Hematopoietic multipotent progenitor cell treated with erythropoietin and hydrocortisone succinate and interleukin-3 and kit ligand, for 4 days (in vitro differentiated cells): ENCODE results near the gene ATP8B4.

Experiments used
- DNase-seq: peaks from one replicate; pipeline ENCODE4 v3.0.0-alpha.2; 2015

Gene ATP8B4

GRCh38 chr15:50059883-50060282 lies 59.1 kb downstream of the ATP8B4 start:
- no peak for DNase-seq

GRCh38 chr15:50059203-50059772 lies 59.7 kb downstream of the ATP8B4 start:
- DNase-seq, result no peak

DNA sequence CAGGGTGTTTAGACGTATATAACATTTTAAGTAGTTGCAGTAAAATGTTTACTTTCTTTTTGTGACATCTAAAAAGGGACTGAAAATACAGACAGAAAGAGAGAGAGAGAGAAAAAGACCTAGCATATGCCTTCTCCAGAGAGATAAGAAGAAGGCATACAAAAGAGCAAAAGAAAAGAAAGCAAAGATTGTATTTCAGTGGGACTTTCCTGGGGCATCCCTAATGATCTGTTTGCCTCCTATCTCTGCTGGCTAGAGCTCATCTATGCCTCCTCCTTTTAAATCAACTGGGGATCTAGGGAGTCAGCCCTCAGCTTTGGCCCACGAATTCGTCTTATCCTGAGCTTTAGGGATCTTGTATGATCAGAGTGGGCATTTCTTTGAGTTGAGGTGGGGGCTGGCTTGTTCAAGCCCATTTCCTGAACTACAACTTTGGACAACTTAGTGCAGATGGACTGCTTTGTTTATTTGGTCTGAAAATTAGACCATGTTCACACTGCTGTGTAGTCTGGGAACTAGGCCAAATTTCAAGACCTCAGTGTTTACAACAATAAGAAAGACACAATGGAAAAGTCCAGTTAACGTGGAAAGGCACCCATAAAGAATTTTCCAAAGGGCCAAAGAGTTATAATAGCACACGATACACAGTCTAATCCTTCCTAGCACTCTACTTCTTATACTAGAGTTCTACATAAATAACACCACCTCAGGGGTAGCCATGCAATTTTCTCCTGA lies 61.0 kb downstream of the ATP8B4 start:
- peak; percentile 11 for DNase-seq

DNA sequence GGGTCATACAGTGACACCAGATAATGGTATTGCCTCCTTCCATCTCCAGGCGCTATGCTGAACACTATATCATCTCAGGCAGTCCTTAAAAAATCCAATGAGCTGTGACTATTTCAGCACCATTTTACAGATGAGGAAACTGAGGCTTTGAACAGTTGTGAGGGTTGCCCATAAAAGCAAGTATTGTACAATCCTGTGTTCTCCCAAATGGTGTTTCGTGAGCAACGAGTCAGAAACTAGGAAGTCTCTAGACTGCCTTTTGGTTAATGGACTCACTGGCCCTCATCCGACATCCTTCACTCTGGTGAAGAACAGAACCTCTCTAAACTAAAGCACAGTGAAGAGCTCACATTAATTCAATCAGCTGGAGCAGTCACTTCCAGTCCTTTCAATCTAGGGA lies 61.8 kb downstream of the ATP8B4 start:
- DNase-seq, result no peak

GRCh38 chr15:50055750-50056157 lies 63.3 kb downstream of the ATP8B4 start:
- DNase-seq, result peak; percentile 88

- peak; percentile 83 for DNase-seq
Measured at GRCh38 chr15:50055332-50055731, 63.7 kb downstream of the ATP8B4 start.

DNA sequence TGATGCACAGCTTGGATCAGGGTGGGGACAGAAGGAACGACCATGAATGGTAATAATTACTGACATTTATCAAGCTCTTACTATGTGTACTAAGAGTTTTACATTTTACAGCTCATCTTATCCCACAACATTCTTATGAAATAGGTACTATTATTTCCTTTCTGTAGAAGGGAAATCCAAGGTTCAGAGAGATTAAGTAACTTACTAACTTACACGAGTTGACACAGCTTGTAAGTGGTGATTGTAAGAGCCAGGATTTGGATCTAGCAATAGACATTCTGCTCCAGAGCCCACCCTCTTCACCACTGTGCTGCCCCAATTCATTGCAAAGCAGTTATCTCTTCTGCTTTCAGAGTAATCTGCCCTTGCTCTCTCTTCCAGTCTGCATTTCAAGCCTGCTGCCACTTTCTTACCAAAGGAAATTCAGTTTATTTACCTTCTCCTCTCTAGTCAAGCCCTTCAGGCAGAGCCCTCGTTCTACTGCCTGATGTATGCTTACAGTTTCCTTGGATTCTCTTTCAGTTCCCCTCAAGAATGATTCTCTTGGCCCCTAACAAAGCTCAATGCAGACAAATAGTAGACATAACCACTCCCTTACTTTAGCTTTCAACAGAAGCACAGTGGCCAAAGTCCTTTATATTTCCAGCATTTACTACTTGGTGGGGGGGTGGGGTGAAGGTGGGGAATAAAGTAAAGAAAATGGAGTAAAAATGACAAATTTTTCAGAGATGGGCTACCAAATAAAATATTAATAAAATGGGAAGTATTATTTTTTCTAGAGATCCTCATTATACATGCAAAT lies 65.8 kb downstream of the ATP8B4 start:
- peak; percentile 25 for DNase-seq

- DNase-seq, result peak; percentile 79
Measured at GRCh38 chr15:50051811-50052419, 67.1 kb downstream of the ATP8B4 start.

DNA sequence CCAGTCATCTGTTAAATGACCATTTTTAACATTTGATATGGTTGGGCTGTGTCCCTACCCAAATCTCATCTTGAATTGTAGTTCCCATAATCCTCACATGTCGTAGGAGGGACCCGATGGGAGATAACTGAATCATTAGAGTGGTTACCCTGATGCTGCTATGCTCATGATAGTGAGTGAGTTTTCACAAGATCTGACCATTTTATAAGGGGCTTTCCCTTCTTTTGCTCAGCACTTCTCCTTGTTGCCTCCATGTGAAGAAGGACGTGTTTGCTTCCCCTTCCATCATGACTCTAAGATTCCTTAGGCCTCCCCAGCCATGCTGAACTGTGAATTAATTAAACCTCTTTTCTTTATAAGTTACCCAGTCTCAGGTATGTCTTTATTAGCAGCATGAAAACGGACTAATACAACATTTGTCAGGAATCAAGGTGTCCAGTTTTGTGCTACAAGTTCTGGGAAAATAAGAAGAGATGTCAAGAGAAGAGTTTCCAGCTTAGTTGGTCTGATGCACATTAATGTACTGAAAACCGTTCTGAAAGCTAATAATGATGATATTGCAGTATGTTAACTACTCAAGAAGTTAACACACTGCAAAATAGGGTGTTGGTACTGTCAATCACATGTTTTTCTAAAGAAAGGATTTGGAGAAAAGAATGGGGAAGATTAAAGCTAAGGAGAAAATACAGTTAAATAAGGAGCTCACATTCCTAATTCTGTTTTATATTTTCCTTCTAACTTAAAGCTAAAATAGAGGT lies 67.9 kb downstream of the ATP8B4 start:
- DNase-seq, result no peak

- DNase-seq, result no peak
Measured at GRCh38 chr15:50049871-50050270, 69.2 kb downstream of the ATP8B4 start.

- DNase-seq, result no peak
Measured at GRCh38 chr15:50046867-50047266, 72.2 kb downstream of the ATP8B4 start.

DNA sequence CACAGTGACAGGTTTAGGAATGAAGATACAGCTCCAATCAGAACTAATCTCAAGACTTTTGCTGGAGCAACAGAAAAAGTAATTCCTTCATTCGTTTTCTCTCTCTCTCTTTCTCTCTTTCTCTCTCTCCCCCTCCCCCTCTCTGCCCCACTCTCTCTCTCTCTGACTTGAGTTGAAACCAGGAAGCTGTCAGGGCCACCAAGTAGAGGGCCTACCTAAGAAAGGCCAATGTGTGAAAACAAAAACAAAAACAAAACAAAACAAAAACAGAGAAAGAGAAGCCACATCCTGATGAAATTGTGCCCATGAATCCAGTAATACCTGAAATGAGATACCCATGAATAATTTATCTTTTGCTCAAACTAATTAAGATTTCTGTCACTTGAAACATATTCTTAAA lies 72.9 kb downstream of the ATP8B4 start:
- no peak for DNase-seq

GRCh38 chr15:50044904-50045303 lies 74.1 kb downstream of the ATP8B4 start:
- no peak for DNase-seq

DNA sequence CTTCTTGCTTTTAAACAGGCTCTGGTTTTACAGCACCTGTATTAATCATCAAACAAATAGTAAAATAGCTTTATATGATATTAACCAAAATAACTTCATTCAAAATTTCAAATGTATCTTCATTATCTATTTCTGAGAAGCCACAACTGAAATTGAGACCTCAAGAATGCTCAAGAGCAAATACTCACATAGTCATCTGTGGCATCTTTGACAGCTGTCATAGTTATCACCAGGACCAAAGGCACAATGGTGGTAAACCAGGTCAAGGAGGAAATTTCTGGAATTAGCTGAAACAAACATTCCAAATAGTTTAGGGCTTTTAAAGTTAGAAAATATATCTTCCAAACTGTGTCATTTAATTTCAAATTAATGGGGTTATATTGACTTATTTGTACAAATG lies 74.6 kb downstream of the ATP8B4 start:
- DNase-seq, result no peak

- no peak for DNase-seq
Measured at GRCh38 chr15:50042775-50043174, 76.3 kb downstream of the ATP8B4 start.

- no peak for DNase-seq
Measured at GRCh38 chr15:50030456-50030855, 88.6 kb downstream of the ATP8B4 start.

DNA sequence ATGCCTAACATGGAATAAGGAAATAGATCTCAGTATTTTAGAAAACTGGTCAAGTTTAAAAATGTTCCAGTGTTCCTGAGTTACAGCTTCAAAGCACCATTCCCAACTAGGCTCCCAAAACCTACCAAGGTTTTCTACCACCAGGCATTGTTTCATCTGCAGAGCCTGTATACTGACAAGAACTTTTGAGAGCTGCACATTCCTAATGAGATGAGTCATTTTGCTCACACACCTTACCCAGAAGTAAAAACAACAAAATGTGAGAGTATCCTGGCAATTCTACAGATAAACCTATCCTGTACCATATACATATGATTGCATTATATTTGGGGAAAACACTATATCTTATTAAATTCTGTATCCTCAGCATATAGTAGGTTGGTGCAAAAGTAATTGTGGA lies 90.7 kb downstream of the ATP8B4 start:
- DNase-seq, result no peak

GRCh38 chr15:50024281-50024680 lies 94.8 kb downstream of the ATP8B4 start:
- DNase-seq, result no peak

- DNase-seq, result no peak
Measured at GRCh38 chr15:50018491-50018890, 100.5 kb downstream of the ATP8B4 start.

DNA sequence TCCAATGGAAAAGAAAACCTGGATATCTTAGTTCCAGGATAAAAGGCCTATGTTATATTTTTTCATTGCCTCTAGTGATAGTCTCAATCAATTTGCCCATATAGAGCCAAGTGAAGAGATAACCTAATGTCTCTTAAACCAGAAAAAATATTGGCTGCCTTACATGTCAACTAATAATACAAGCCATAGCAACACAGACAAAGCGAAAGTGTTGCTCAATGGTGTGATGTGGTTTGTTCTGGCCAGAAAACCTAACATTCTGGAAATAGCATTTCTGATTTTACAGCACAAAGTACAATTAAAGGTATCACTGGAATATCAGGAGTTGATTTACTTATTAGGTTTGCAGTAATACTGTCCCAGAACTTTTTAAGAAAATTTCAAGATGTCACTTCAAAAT lies 101.5 kb downstream of the ATP8B4 start:
- no peak for DNase-seq

DNA sequence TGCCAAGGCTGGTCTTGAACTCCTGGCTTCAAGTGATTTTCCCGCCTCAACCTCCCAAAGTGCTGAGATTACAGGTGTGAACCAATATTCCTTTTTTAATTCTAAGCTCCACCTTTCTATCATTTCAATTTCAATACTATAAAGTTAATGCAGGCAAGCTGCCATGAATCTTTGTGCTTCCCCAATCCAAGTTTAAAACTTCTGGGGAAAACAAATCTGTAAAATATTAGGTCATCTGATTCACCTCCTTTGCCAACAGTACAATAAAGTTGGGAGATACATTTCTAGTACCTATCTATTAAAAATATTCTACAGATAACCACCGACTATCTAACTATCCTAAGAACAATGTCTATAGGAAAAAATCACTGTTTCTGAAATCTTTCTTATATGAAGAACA lies 102.1 kb downstream of the ATP8B4 start:
- DNase-seq, result no peak

- DNase-seq, result no peak
Measured at GRCh38 chr15:50012790-50013189, 106.2 kb downstream of the ATP8B4 start.

DNA sequence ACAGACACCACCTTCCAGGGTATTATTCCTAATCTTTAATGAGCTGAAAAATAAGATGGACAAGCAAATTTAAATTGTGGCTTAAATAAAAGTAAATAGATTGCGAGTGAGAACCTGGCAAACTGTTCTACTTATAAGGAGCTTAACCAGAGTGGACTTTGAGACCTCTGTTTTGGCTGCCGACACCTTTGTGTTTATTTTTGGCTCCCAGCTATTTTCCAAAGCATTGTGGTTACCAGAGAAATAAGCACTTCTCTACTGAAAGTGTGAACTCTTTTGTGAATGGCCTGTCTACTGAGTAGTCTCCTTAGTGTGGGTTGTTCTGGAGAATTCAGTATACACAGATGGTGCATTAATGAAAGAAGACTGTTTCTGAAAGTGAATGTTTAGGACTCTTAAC lies 109.4 kb downstream of the ATP8B4 start:
- DNase-seq, result no peak
